H9 (cell line): Measurements from ENCODE around the gene MLH1. TPM values are rescaled to one million over a fixed set of nuclear protein-coding genes. Genes with fewer than 3 reads are reported as not detected.
"Not testable (repeated sequence)": the region's sequence is repeated elsewhere in the genome, so short reads cannot be mapped to it uniquely, and the experiment has no call there.

ENCODE experiments used
- DNase-seq: peaks from one replicate; pipeline ENCODE4 v3.0.0-alpha.2; 2017
- H2AFZ ChIP-seq: one replicate; pipeline ENCODE4 v1.6.1; 2013; ENCODE audit warnings: mild to moderate bottlenecking, low read length, control low read depth, moderate library complexity
- H2AK5ac ChIP-seq: 2 replicates; pipeline ENCODE4 v1.6.1; 2013; ENCODE audit warnings: low read length, control low read depth, mixed read lengths; ENCODE audit not compliant: insufficient read length
- H2BK120ac ChIP-seq: one replicate; pipeline ENCODE4 v1.6.1; 2013; ENCODE audit warnings: low read depth, mild to moderate bottlenecking, low read length, control low read depth, inconsistent platforms; ENCODE audit not compliant: poor library complexity, severe bottlenecking
- H2BK12ac ChIP-seq: 2 replicates; pipeline ENCODE4 v1.6.1; 2013; ENCODE audit warnings: low read length, control low read depth, mixed read lengths, low read depth; ENCODE audit not compliant: insufficient read length
- H2BK15ac ChIP-seq: 2 replicates; pipeline ENCODE4 v1.6.1; 2013; ENCODE audit warnings: low read depth, low read length, control low read depth
- H2BK20ac ChIP-seq: one replicate; pipeline ENCODE4 v1.6.1; 2013; ENCODE audit warnings: low read depth, mild to moderate bottlenecking, low read length, control low read depth, inconsistent platforms; ENCODE audit not compliant: poor library complexity, severe bottlenecking
- H2BK5ac ChIP-seq: 2 replicates; pipeline ENCODE4 v1.6.1; 2013; ENCODE audit warnings: low read length, control low read depth, mixed read lengths; ENCODE audit not compliant: insufficient read length
- H3K14ac ChIP-seq: 2 replicates; pipeline ENCODE4 v1.6.1; 2013; ENCODE audit warnings: low read length, control low read depth; ENCODE audit not compliant: insufficient read depth
- H3K18ac ChIP-seq: 2 replicates; pipeline ENCODE4 v1.6.1; 2013; ENCODE audit warnings: low read depth, mild to moderate bottlenecking, mixed read lengths, low read length, control low read depth; ENCODE audit not compliant: insufficient read length
- H3K23ac ChIP-seq: 2 replicates; pipeline ENCODE4 v1.6.1; 2013; ENCODE audit warnings: low read length, control low read depth, mixed read lengths, low read depth; ENCODE audit not compliant: insufficient read length
- H3K23me2 ChIP-seq: 2 replicates; pipeline ENCODE4 v1.6.1; 2013; ENCODE audit warnings: low read depth, mild to moderate bottlenecking, mixed read lengths, low read length, control low read depth; ENCODE audit not compliant: insufficient read length, poor library complexity, severe bottlenecking
- H3K27ac ChIP-seq: 2 replicates; pipeline ENCODE4 v1.5.1; 2013; ENCODE audit warnings: low read length, control low read depth, mixed read lengths, low read depth; ENCODE audit not compliant: insufficient read length
- H3K27me3 ChIP-seq: 2 replicates; pipeline ENCODE4 v1.6.1; 2013; ENCODE audit warnings: low read length, control low read depth, inconsistent platforms; ENCODE audit not compliant: insufficient read depth
- H3K4ac ChIP-seq: 2 replicates; pipeline ENCODE4 v1.6.1; 2013; ENCODE audit warnings: low read depth, mild to moderate bottlenecking, control low read depth, inconsistent platforms, low read length, moderate library complexity
- H3K4me1 ChIP-seq: 2 replicates; pipeline ENCODE4 v1.6.1; 2013; ENCODE audit warnings: low read length, control low read depth, inconsistent platforms; ENCODE audit not compliant: insufficient read depth
- H3K4me2 ChIP-seq: 2 replicates; pipeline ENCODE4 v1.6.1; 2013; ENCODE audit warnings: low read length, control low read depth, mixed read lengths; ENCODE audit not compliant: insufficient read length, insufficient read depth
- H3K56ac ChIP-seq: 2 replicates; pipeline ENCODE4 v1.6.1; 2013; ENCODE audit warnings: low read depth, mild to moderate bottlenecking, mixed read lengths, low read length, control low read depth; ENCODE audit not compliant: insufficient read length
- H3K79me1 ChIP-seq: 2 replicates; pipeline ENCODE4 v1.6.1; 2013; ENCODE audit warnings: low read depth, mild to moderate bottlenecking, moderate library complexity, low read length, control low read depth, inconsistent platforms; ENCODE audit not compliant: insufficient read depth, poor library complexity, severe bottlenecking
- H3K79me2 ChIP-seq: 2 replicates; pipeline ENCODE4 v1.6.1; 2013; ENCODE audit warnings: low read length, control low read depth, inconsistent platforms; ENCODE audit not compliant: insufficient read depth
- H3K9ac ChIP-seq: 2 replicates; pipeline ENCODE4 v1.6.1; 2013; ENCODE audit warnings: low read length, control low read depth, mixed read lengths; ENCODE audit not compliant: insufficient read length; ENCODE audit errors: extremely low read depth
- H3K9me3 ChIP-seq: one replicate; pipeline ENCODE4 v1.6.1; 2013; ENCODE audit warnings: low read depth, low read length, inconsistent platforms; ENCODE audit not compliant: control insufficient read depth
- H3T11ph ChIP-seq: one replicate; pipeline ENCODE4 v1.6.1; 2013; ENCODE audit warnings: mild to moderate bottlenecking, low read length, control low read depth, inconsistent platforms
- H4K20me1 ChIP-seq: one replicate; pipeline ENCODE4 v1.6.1; 2013; ENCODE audit not compliant: control insufficient read depth, insufficient read length, insufficient read depth
- H4K5ac ChIP-seq: 2 replicates; pipeline ENCODE4 v1.6.1; 2013; ENCODE audit warnings: low read depth, mild to moderate bottlenecking, mixed read lengths, low read length, control low read depth; ENCODE audit not compliant: insufficient read length
- H4K8ac ChIP-seq: replicated peaks from 2 replicates; pipeline ENCODE4 v1.6.1; 2013; ENCODE audit warnings: low read length, control low read depth, mixed read lengths, low read depth; ENCODE audit not compliant: insufficient read length
- H4K91ac ChIP-seq: 2 replicates; pipeline ENCODE4 v1.6.1; 2013; ENCODE audit warnings: low read depth, mild to moderate bottlenecking, moderate library complexity, mixed read lengths, low read length, control low read depth; ENCODE audit not compliant: insufficient read length
- H3K27ac Mint-ChIP-seq, 3 experiments: 2 replicates in 2 of 3; 3 replicates in 1 of 3; pipeline ENCODE4 v1.8.0; 2020 to 2021; ENCODE audit warnings: mixed read lengths in 3 of 3, mild to moderate bottlenecking in 1 of 3, moderate library complexity in 1 of 3
- H3K27me3 Mint-ChIP-seq: 2 replicates; pipeline ENCODE4 v1.8.0; 2021; ENCODE audit warnings: low read depth, mild to moderate bottlenecking, moderate library complexity, mixed read lengths
- H3K36me3 Mint-ChIP-seq, 3 experiments: 2 replicates in 2 of 3; 3 replicates in 1 of 3; pipeline ENCODE4 v1.8.0; 2020 to 2021; ENCODE audit warnings: low read depth in 3 of 3, mixed read lengths in 3 of 3; ENCODE audit not compliant: insufficient read depth in 1 of 3
- H3K4me1 Mint-ChIP-seq, 2 experiments: 2 replicates each; pipeline ENCODE4 v1.8.0; 2020; ENCODE audit warnings: mixed read lengths in 2 of 2
- H3K4me3 Mint-ChIP-seq, 2 experiments: 2 replicates in 1 of 2; 3 replicates in 1 of 2; pipeline ENCODE4 v1.8.0; 2020 to 2021; ENCODE audit warnings: mild to moderate bottlenecking in 2 of 2, mixed read lengths in 2 of 2, moderate library complexity in 1 of 2
- H3K9me3 Mint-ChIP-seq, 2 experiments: 2 replicates in 1 of 2; 3 replicates in 1 of 2; pipeline ENCODE4 v1.8.0; 2020; ENCODE audit warnings: mild to moderate bottlenecking in 2 of 2, mixed read lengths in 2 of 2, moderate library complexity in 1 of 2
- CTCF ChIP-seq: fragments of 200-600 bp; sonication (generic); conservative IDR thresholded peaks from 3 replicates; pipeline ENCODE4 v1.8.0; 2021; ENCODE audit warnings: antibody characterized with exemption, mild to moderate bottlenecking
- WGBS: extraction: QIAGEN DNeasy Blood & Tissue Kit; methylation state at CpG from one replicate; pipeline ENCODE4 v1.1.7; 2013; ENCODE audit warnings: missing lambda C conversion rate, low lambda C conversion rate, mixed read lengths; ENCODE audit not compliant: insufficient read length; ENCODE audit errors: extremely low coverage; 5-methylcytosine and 5-hydroxymethylcytosine counted together
- total RNA-seq: library from RNA; stranded (reverse); gene quantifications from 2 replicates; pipeline ENCODE4 v1.2.1, GENCODE V29; 2021

The MLH1 gene
- total RNA-seq, 1 experiment from 2014 or later, result 45.1 TPM

GRCh38 chr3:37054370-37054769, 61.1 kb downstream of the MLH1 start:
- Histone ChIP-seq H3K79me2 (no peaks in the 10 kb centered on the region), H2BK120ac (no peak overlapping the region), H3K23ac (no peak overlapping the region), H3T11ph (no peak overlapping the region), H2BK5ac (no peak overlapping the region), H2AFZ (no peak overlapping the region), H2BK12ac (no peak overlapping the region), H3K14ac (no peak overlapping the region), H3K27ac (no peak overlapping the region), H4K20me1 (no peaks in the 10 kb centered on the region), H4K91ac (no peak overlapping the region), H3K18ac (no peak overlapping the region), H3K4me2 (no peak overlapping the region), H3K4me1 (no peaks in the 10 kb centered on the region), H2BK15ac (no peak overlapping the region), H2BK20ac (no peak overlapping the region), H4K8ac (no peak overlapping the region), H3K56ac (no peak overlapping the region), H3K9ac (no peak overlapping the region), H2AK5ac (no peak overlapping the region), H3K23me2 (no peaks in the 10 kb centered on the region), H3K27me3 (no peaks in the 10 kb centered on the region), H3K4ac (no peak overlapping the region), H4K5ac (no peak overlapping the region), H3K9me3 (no peaks in the 10 kb centered on the region), H3K79me1 (no peaks in the 10 kb centered on the region)
- H3K27ac Mint-ChIP-seq, result no peak overlapping the region; a peak in 1 of 7 replicates
- H3K4me3 Mint-ChIP-seq, result no peak overlapping the region
- no peaks in the 10 kb centered on the region for H3K9me3 Mint-ChIP-seq
- H3K27me3 Mint-ChIP-seq, result no peaks in the 10 kb centered on the region
- H3K4me1 Mint-ChIP-seq, result no peaks in the 10 kb centered on the region
- TF ChIP-seq CTCF, result no peak
- WGBS, result no CpG with 5 or more reads among the region's 3 CpGs
- DNase-seq, result no peak
- peaks cover 7 to 68% (median 35%) of the 10 kb centered on the region in 3 experiments; a peak in 6 of 7 replicates for H3K36me3 Mint-ChIP-seq

GRCh38 chr3:37055077-37055476, 61.8 kb downstream of the MLH1 start:
- not testable (repeated sequence) for DNase-seq, H3K4me1 Mint-ChIP-seq, H2BK20ac ChIP-seq, H3T11ph ChIP-seq, H3K27me3 Mint-ChIP-seq, H4K20me1 ChIP-seq, H3K9ac ChIP-seq, H3K27ac ChIP-seq, H3K23me2 ChIP-seq, H3K4ac ChIP-seq, H3K27ac Mint-ChIP-seq, H3K9me3 ChIP-seq, H3K23ac ChIP-seq, H2BK15ac ChIP-seq, H3K9me3 Mint-ChIP-seq, H4K8ac ChIP-seq, H2BK12ac ChIP-seq, H2AK5ac ChIP-seq, H3K56ac ChIP-seq, H3K4me1 ChIP-seq, H4K5ac ChIP-seq, H2AFZ ChIP-seq, H3K4me2 ChIP-seq, H3K79me2 ChIP-seq, H3K18ac ChIP-seq, H3K14ac ChIP-seq, H2BK120ac ChIP-seq, H3K79me1 ChIP-seq, H2BK5ac ChIP-seq, H3K27me3 ChIP-seq, H4K91ac ChIP-seq, H3K4me3 Mint-ChIP-seq
- peaks cover 7 to 64% (median 32%) of the 10 kb centered on the region in 3 experiments; a peak in 6 of 7 replicates for H3K36me3 Mint-ChIP-seq
- WGBS, result no CpG with 5 or more reads among the region's 8 CpGs
